Omental fat pad (tissue), 4 donors: ENCODE results near the gene RAB34. TPM values are rescaled to one million over a fixed set of nuclear protein-coding genes. Genes with fewer than 3 reads are reported as not detected.

Experiments used
- ATAC-seq: fragments of 150-250 bp; one replicate; pipeline ENCODE4 v1.9.1; 2016; ENCODE audit warnings: mild to moderate bottlenecking, moderate library complexity; ENCODE audit not compliant: low FRiP score
- DNase-seq: peaks from one replicate; pipeline ENCODE4 v3.0.0-alpha.2; 2019; ENCODE audit warnings: low spot score
- CTCF ChIP-seq, 3 donors: fragments of 450-650 bp; IDR thresholded peaks; one replicate each; pipeline ENCODE4 v1.5.1; 2016 to 2017; ENCODE audit warnings: antibody characterized with exemption in 3 of 3, mild to moderate bottlenecking in 3 of 3, moderate library complexity in 2 of 3
- total RNA-seq, 4 donors: library from RNA; depleted of rRNA; stranded (reverse); fragments of >200 nt; gene quantifications; one replicate each; pipeline ENCODE4 v1.1.0, GENCODE V29; 2016

RAB34 gene
- total RNA-seq, 4 donors from 2014 or later = 90.4 to 112 (median 101) TPM

GRCh38 chr17:28748852-28749515 lies 31.3 kb upstream of the RAB34 start:
- DNase-seq = no peak
- no peak for ATAC-seq
- TF ChIP-seq CTCF (IDR thresholded peaks at IDR 0.05) = no peak

GRCh38 chr17:28747801-28748750 lies 30.4 kb upstream of the RAB34 start:
- no peak for DNase-seq
- no peak for TF ChIP-seq CTCF (IDR thresholded peaks at IDR 0.05)

DNA sequence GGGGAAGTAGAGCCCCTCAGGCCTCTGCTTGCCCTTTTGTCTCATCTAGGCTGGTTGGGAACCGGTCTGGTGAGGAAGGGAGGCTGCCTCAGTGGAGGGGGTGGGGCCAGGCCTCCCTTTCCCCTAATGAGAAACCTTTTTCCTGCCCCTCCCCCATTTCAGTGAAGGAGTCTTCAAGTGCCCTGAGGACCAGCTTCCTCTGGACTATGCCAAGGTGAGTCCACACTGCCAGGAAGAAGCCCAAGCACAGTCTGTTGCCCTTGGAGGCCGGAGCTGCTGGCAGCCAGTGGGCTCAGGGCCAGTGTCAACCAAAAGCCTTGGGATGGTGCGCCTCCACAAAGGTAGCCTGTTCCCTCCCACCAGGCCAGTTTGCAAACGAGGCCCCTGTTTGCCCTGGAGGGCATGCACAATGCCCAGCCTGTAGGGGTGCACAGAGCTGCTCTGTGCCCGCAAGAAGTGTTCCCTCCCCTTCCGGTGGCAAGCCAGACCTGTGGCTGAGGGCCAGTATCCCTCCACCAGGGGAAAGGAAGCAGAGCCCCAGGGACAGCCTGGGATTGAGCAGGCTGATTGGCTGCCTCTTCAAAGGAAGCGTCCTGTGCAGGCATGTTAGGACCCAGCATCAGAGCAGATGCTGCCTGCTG lies 29.5 kb upstream of the RAB34 start:
- TF ChIP-seq CTCF (IDR thresholded peaks at IDR 0.05) = no peak
- ATAC-seq = no peak

More at GRCh38 chr17:28747801-28748750, 30.4 kb upstream of the RAB34 start:
- no peak for ATAC-seq

GRCh38 chr17:28746611-28747050 lies 29.0 kb upstream of the RAB34 start:
- no peak for TF ChIP-seq CTCF (IDR thresholded peaks at IDR 0.05)
- no peak for DNase-seq
- no peak for ATAC-seq

More for the DNA sequence above, 29.5 kb upstream of the RAB34 start:
- no peak for DNase-seq

GRCh38 chr17:28745786-28746411 lies 28.2 kb upstream of the RAB34 start:
- ATAC-seq = peak; percentile 45
- no peak for TF ChIP-seq CTCF (IDR thresholded peaks at IDR 0.05)
- peak; percentile 45 for DNase-seq

DNA sequence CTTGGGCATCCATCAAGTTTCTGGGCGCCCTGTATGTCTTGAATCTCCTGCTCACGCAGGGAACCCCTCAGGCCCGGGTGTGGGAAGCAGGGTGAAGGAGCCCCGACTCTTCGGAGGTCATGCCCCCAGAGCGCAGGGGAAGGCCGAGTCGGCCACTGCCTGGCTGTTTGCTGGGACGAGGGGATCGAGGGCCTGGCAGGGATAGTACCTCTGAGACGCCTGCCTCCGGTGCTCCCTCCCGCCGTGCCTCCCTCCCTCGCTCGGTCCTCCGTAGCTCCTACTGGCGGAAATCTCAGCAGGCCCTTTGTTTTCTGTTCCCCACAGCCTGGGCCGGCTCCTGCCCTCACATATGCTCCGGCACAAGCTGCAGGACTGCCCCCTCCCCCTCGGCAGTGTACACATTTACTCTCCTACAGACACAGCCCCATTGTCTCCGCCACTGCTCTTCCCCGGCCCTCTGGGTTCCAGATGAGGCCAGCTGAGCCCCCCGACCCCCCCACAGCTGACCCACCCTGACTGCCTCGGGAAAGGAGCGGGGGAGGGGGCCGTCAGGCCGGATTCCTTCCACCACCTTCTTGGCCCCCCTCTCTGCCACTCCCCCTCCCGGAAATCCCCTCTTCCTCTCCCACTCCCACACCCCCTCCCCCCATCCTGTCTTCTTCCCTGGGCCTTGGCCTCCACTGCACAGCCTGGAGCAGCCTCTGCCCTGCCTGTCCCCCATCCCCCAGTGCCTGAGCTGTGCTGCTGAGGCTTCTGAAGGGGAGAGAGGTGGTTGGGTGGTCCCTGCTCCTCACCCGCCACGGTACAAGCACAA lies 27.5 kb upstream of the RAB34 start:
- DNase-seq (no peak), ATAC-seq (no peak)
- TF ChIP-seq CTCF (IDR thresholded peaks at IDR 0.05) = no peak
